Astrocyte (in vitro differentiated cells and primary cell): ENCODE data around the gene RASA1. TPM values are rescaled to one million over a fixed set of nuclear protein-coding genes. Genes with fewer than 3 reads are reported as not detected.

Source experiments
- DNase-seq: peaks from one replicate; pipeline ENCODE4 v3.0.0-alpha.2; 2010; ENCODE audit warnings: low read depth
- FAIRE-seq: peaks from 2 replicates; lab custom pipeline; 2011; peaks lifted over from hg19 to GRCh38; lab: Jason Lieb, UNC
- H2AFZ ChIP-seq: 2 replicates; pipeline ENCODE4 v1.6.0; 2012; ENCODE audit warnings: low read depth, low read length, inconsistent platforms
- H3K27ac ChIP-seq: 2 replicates; pipeline ENCODE4 v1.5.1; 2011; ENCODE audit warnings: low read depth, low read length, inconsistent platforms
- H3K27me3 ChIP-seq: 2 replicates; pipeline ENCODE4 v1.6.0; 2011; ENCODE audit warnings: low read length, inconsistent platforms; ENCODE audit not compliant: insufficient read depth
- H3K36me3 ChIP-seq: 2 replicates; pipeline ENCODE4 v1.5.1; 2011; ENCODE audit warnings: low read length, inconsistent platforms; ENCODE audit not compliant: insufficient read depth
- H3K4me1 ChIP-seq: 2 replicates; pipeline ENCODE4 v1.5.1; 2011; ENCODE audit warnings: low read length, inconsistent platforms; ENCODE audit not compliant: insufficient read depth
- H3K4me2 ChIP-seq: 2 replicates; pipeline ENCODE4 v1.6.0; 2012; ENCODE audit warnings: low read length, inconsistent platforms
- H3K4me3 ChIP-seq: 2 replicates; pipeline ENCODE4 v1.5.1; 2011; ENCODE audit warnings: low read depth, mild to moderate bottlenecking, low read length, inconsistent platforms; ENCODE audit not compliant: insufficient read depth
- H3K79me2 ChIP-seq: 2 replicates; pipeline ENCODE4 v1.6.0; 2012; ENCODE audit warnings: mild to moderate bottlenecking, low read length, inconsistent platforms; ENCODE audit not compliant: insufficient read depth
- H3K9ac ChIP-seq: 2 replicates; pipeline ENCODE4 v1.6.0; 2012; ENCODE audit warnings: mild to moderate bottlenecking, low read length, inconsistent platforms
- H3K9me3 ChIP-seq: 2 replicates; pipeline ENCODE4 v1.5.1; 2012; ENCODE audit warnings: low read depth, mild to moderate bottlenecking, low read length, inconsistent platforms; ENCODE audit not compliant: insufficient read depth
- H4K20me1 ChIP-seq: 2 replicates; pipeline ENCODE4 v1.6.0; 2012; ENCODE audit warnings: low read length, inconsistent platforms; ENCODE audit not compliant: insufficient read depth
- H3K27ac Mint-ChIP-seq: one replicate; pipeline ENCODE4 v1.8.0; 2021; ENCODE audit warnings: mild to moderate bottlenecking, mixed read lengths; ENCODE audit not compliant: unreplicated experiment
- H3K27me3 Mint-ChIP-seq: one replicate; pipeline ENCODE4 v1.8.0; 2021; ENCODE audit warnings: low read depth, mixed read lengths; ENCODE audit not compliant: unreplicated experiment
- H3K36me3 Mint-ChIP-seq: one replicate; pipeline ENCODE4 v1.8.0; 2021; ENCODE audit warnings: low read depth, mixed read lengths; ENCODE audit not compliant: unreplicated experiment
- H3K4me1 Mint-ChIP-seq: one replicate; pipeline ENCODE4 v1.8.0; 2021; ENCODE audit warnings: low read depth, mixed read lengths; ENCODE audit not compliant: unreplicated experiment
- H3K4me3 Mint-ChIP-seq: one replicate; pipeline ENCODE4 v1.8.0; 2021; ENCODE audit warnings: mild to moderate bottlenecking, moderate library complexity, mixed read lengths; ENCODE audit not compliant: unreplicated experiment
- H3K9me3 Mint-ChIP-seq: one replicate; pipeline ENCODE4 v1.8.0; 2021; ENCODE audit warnings: mild to moderate bottlenecking, mixed read lengths; ENCODE audit not compliant: unreplicated experiment
- CTCF ChIP-seq: IDR thresholded peaks from 2 replicates; pipeline ENCODE4 v1.5.1; 2011; ENCODE audit warnings: low read depth, mild to moderate bottlenecking, inconsistent platforms, low read length, moderate library complexity; ENCODE audit not compliant: insufficient read depth
- EZH2 ChIP-seq: IDR thresholded peaks from 2 replicates; pipeline ENCODE4 v1.6.1; 2012; ENCODE audit warnings: mild to moderate bottlenecking, low read length, inconsistent platforms; ENCODE audit not compliant: insufficient read depth
- total RNA-seq: library from RNA; stranded (reverse); gene quantifications from 2 replicates; pipeline ENCODE4 v1.2.1, GENCODE V29; 2021

The RASA1 gene
- total RNA-seq, 1 donor from 2014 or later, result 62.8 TPM

- H3K9me3 Mint-ChIP-seq, result no peaks in the 10 kb centered on the region
- Histone ChIP-seq H3K4me3 (no peak overlapping the region), H3K27ac (no peak overlapping the region), H3K4me1 (no peaks in the 10 kb centered on the region), H3K9ac (no peak overlapping the region), H3K9me3 (no peaks in the 10 kb centered on the region), H3K36me3 (peaks cover 24% of the 10 kb centered on the region), H2AFZ (no peak overlapping the region), H3K27me3 (no peaks in the 10 kb centered on the region), H4K20me1 (no peaks in the 10 kb centered on the region), H3K79me2 (no peaks in the 10 kb centered on the region), H3K4me2 (no peak overlapping the region)
- no peak overlapping the region for H3K4me3 Mint-ChIP-seq
- no peaks in the 10 kb centered on the region for H3K4me1 Mint-ChIP-seq
- no peak for TF ChIP-seq EZH2
- no peak for FAIRE-seq
- no peaks in the 10 kb centered on the region for H3K27me3 Mint-ChIP-seq
- H3K27ac Mint-ChIP-seq, result no peak overlapping the region
- no peak for DNase-seq
- peaks cover 2% of the 10 kb centered on the region for H3K36me3 Mint-ChIP-seq
Observed at GRCh38 chr5:87367243-87367642, 99.6 kb downstream of the RASA1 start.

GRCh38 chr5:87368601-87369000 is 100.9 kb downstream of the RASA1 start:
- no peak for TF ChIP-seq EZH2
- no peak for TF ChIP-seq CTCF
- Histone ChIP-seq H3K27me3 (no peaks in the 10 kb centered on the region), H3K4me2 (no peak overlapping the region), H4K20me1 (no peaks in the 10 kb centered on the region), H3K36me3 (peaks cover 30% of the 10 kb centered on the region), H2AFZ (no peak overlapping the region), H3K4me1 (no peaks in the 10 kb centered on the region), H3K4me3 (no peak overlapping the region), H3K27ac (no peak overlapping the region), H3K79me2 (no peaks in the 10 kb centered on the region), H3K9ac (no peak overlapping the region), H3K9me3 (no peaks in the 10 kb centered on the region)
- H3K4me3 Mint-ChIP-seq, result no peak overlapping the region
- no peak overlapping the region for H3K27ac Mint-ChIP-seq
- H3K9me3 Mint-ChIP-seq, result no peaks in the 10 kb centered on the region
- DNase-seq (no peak), FAIRE-seq (no peak)
- H3K27me3 Mint-ChIP-seq, result no peaks in the 10 kb centered on the region
- no peaks in the 10 kb centered on the region for H3K4me1 Mint-ChIP-seq
- no peaks in the 10 kb centered on the region for H3K36me3 Mint-ChIP-seq

- Mint-ChIP-seq H3K4me3 (no peak overlapping the region), H3K27ac (no peak overlapping the region), H3K27me3 (no peaks in the 10 kb centered on the region), H3K36me3 (no peaks in the 10 kb centered on the region), H3K4me1 (no peaks in the 10 kb centered on the region), H3K9me3 (no peaks in the 10 kb centered on the region)
- FAIRE-seq, result no peak
- Histone ChIP-seq H3K36me3 (peaks cover 29% of the 10 kb centered on the region), H3K27ac (no peak overlapping the region), H3K9me3 (no peaks in the 10 kb centered on the region), H3K4me2 (no peak overlapping the region), H3K4me3 (no peak overlapping the region), H2AFZ (no peak overlapping the region), H3K4me1 (no peaks in the 10 kb centered on the region), H3K27me3 (no peaks in the 10 kb centered on the region), H3K9ac (no peak overlapping the region), H4K20me1 (no peaks in the 10 kb centered on the region), H3K79me2 (no peaks in the 10 kb centered on the region)
- no peak for DNase-seq
- no peak for TF ChIP-seq EZH2
- TF ChIP-seq CTCF, result no peak
Observed at GRCh38 chr5:87369431-87369830, 101.7 kb downstream of the RASA1 start.
